A673 (cell line): ENCODE measurements around the gene LIMCH1. TPM values are rescaled to one million over a fixed set of nuclear protein-coding genes. Genes with fewer than 3 reads are reported as not detected.

ENCODE experiments used
- BruUV-seq: library from RNA; stranded (reverse); fragments of 400-500 nt; replicated peaks from 2 replicates; lab custom pipeline; 2021; lab: Mats Ljungman, UMichigan
- CTCF ChIA-PET: fragments of 300-600 bp; sonication (Branson Sonifier 250); formaldehyde crosslinking; loops from one replicate; lab custom pipeline; 2022; ENCODE audit warnings: antibody characterized with exemption; lab: Charles Lee
- POLR2A ChIA-PET: fragments of 300-600 bp; sonication (Branson Sonifier 250); formaldehyde crosslinking; loops from one replicate; lab custom pipeline; 2022; ENCODE audit warnings: antibody characterized with exemption; ENCODE audit not compliant: low non-redundant PET; lab: Charles Lee
- DNase-seq: peaks from one replicate; pipeline ENCODE4 v3.0.0-alpha.2; 2015; ENCODE audit warnings: low spot score
- H3K27ac ChIP-seq: fragments of 200-600 bp; sonication (generic); 2 replicates; pipeline ENCODE4 v1.5.1; 2016; ENCODE audit warnings: mixed run types, low read depth, mild to moderate bottlenecking, mixed read lengths, antibody characterized with exemption, low read length; ENCODE audit not compliant: poor library complexity, severe bottlenecking
- H3K27me3 ChIP-seq: fragments of 200-600 bp; sonication (generic); replicated peaks from 2 replicates; pipeline ENCODE4 v1.6.1; 2017; ENCODE audit warnings: mixed run types, low read depth, mild to moderate bottlenecking, mixed read lengths, antibody characterized with exemption, low read length; ENCODE audit not compliant: insufficient read depth, poor library complexity
- H3K36me3 ChIP-seq: fragments of 200-600 bp; sonication (generic); 2 replicates; pipeline ENCODE4 v1.6.1; 2016; ENCODE audit warnings: mixed run types, mild to moderate bottlenecking, mixed read lengths, antibody characterized with exemption, low read length; ENCODE audit not compliant: insufficient read depth, poor library complexity, severe bottlenecking
- H3K4me1 ChIP-seq: fragments of 200-600 bp; sonication (generic); 2 replicates; pipeline ENCODE4 v1.6.1; 2017; ENCODE audit warnings: mixed run types, mild to moderate bottlenecking, mixed read lengths, antibody characterized with exemption, low read length; ENCODE audit not compliant: insufficient read depth, poor library complexity, severe bottlenecking
- H3K4me3 ChIP-seq: fragments of 200-600 bp; sonication (generic); 2 replicates; pipeline ENCODE4 v1.5.1; 2016; ENCODE audit warnings: low read depth, mixed run types, mild to moderate bottlenecking, mixed read lengths, low read length; ENCODE audit not compliant: poor library complexity, severe bottlenecking
- H3K9me3 ChIP-seq: fragments of 200-600 bp; sonication (generic); 2 replicates; pipeline ENCODE4 v1.6.1; 2016; ENCODE audit warnings: mixed run types, low read depth, mild to moderate bottlenecking, mixed read lengths, antibody characterized with exemption, low read length; ENCODE audit not compliant: poor library complexity, severe bottlenecking
- CTCF ChIP-seq: fragments of 300-800, 200-600 bp; sonication (generic); conservative IDR thresholded peaks from 2 replicates; pipeline ENCODE4 v1.5.1; 2017; ENCODE audit warnings: low read depth, mild to moderate bottlenecking, antibody characterized with exemption, low read length, moderate library complexity, mixed read lengths
- EZH2 ChIP-seq: fragments of 200-600 bp; sonication (generic); IDR thresholded peaks from 2 replicates; pipeline ENCODE4 v1.6.1; 2017; ENCODE audit warnings: borderline replicate concordance, low read depth, mild to moderate bottlenecking, mixed read lengths, antibody characterized with exemption, low read length; ENCODE audit not compliant: poor library complexity, severe bottlenecking
- intact Hi-C: fragments of 100-400 bp; cut with micrococcal nuclease; formaldehyde crosslinking; loops from one replicate; pipeline ENCODE4 v1.10.0; 2022; ENCODE audit not compliant: unreplicated experiment
- total RNA-seq: library from RNA; stranded (reverse); gene quantifications from 2 replicates; pipeline ENCODE4 v1.2.3, GENCODE V29; 2021

Gene LIMCH1
- total RNA-seq, 1 experiment from 2014 or later = 4.0 TPM

- intact Hi-C loops = no loop called here
- Histone ChIP-seq H3K27me3 (peaks cover 37% of the 10 kb centered on the region), H3K27ac (no peak overlapping the region), H3K9me3 (no peaks in the 10 kb centered on the region), H3K4me3 (no peak overlapping the region), H3K36me3 (no peaks in the 10 kb centered on the region), H3K4me1 (no peaks in the 10 kb centered on the region)
- ChIA-PET CTCF (no interaction called here), POLR2A (no interaction called here)
- TF ChIP-seq CTCF (no peak), EZH2 (no peak)
- no peak for DNase-seq
- BruUV-seq = no TSS peak
Observed at GRCh38 chr4:41567186-41567585, 29.2 kb downstream of the LIMCH1 start.

- Histone ChIP-seq H3K4me1 (no peaks in the 10 kb centered on the region), H3K27ac (no peak overlapping the region), H3K9me3 (no peaks in the 10 kb centered on the region), H3K36me3 (no peaks in the 10 kb centered on the region), H3K27me3 (peaks cover 33% of the 10 kb centered on the region), H3K4me3 (no peak overlapping the region)
- DNase-seq = no peak
- no TSS peak for BruUV-seq
- ChIA-PET CTCF (no interaction called here), POLR2A (no interaction called here)
- intact Hi-C loops = no loop called here
- TF ChIP-seq EZH2 (no peak), CTCF (no peak)
Observed at GRCh38 chr4:41568363-41568762, 30.4 kb downstream of the LIMCH1 start.

- ChIA-PET POLR2A (no interaction called here), CTCF (no interaction called here)
- Histone ChIP-seq H3K27me3 (peaks cover 28% of the 10 kb centered on the region), H3K9me3 (no peaks in the 10 kb centered on the region), H3K4me3 (no peak overlapping the region), H3K4me1 (peaks cover 4% of the 10 kb centered on the region), H3K27ac (no peak overlapping the region), H3K36me3 (no peaks in the 10 kb centered on the region)
- no peak for TF ChIP-seq CTCF
- TF ChIP-seq EZH2 = no peak
- intact Hi-C loops = no loop called here
- BruUV-seq = no TSS peak
- no peak for DNase-seq
Observed at GRCh38 chr4:41569961-41570360, 32.0 kb downstream of the LIMCH1 start.
